Measurements from ENCODE around the gene TEX13D.
"Not testable (repeated sequence)": the region's sequence is repeated elsewhere in the genome, so short reads cannot be mapped to it uniquely, and the experiment has no call there.

The TEX13D gene

DNA sequence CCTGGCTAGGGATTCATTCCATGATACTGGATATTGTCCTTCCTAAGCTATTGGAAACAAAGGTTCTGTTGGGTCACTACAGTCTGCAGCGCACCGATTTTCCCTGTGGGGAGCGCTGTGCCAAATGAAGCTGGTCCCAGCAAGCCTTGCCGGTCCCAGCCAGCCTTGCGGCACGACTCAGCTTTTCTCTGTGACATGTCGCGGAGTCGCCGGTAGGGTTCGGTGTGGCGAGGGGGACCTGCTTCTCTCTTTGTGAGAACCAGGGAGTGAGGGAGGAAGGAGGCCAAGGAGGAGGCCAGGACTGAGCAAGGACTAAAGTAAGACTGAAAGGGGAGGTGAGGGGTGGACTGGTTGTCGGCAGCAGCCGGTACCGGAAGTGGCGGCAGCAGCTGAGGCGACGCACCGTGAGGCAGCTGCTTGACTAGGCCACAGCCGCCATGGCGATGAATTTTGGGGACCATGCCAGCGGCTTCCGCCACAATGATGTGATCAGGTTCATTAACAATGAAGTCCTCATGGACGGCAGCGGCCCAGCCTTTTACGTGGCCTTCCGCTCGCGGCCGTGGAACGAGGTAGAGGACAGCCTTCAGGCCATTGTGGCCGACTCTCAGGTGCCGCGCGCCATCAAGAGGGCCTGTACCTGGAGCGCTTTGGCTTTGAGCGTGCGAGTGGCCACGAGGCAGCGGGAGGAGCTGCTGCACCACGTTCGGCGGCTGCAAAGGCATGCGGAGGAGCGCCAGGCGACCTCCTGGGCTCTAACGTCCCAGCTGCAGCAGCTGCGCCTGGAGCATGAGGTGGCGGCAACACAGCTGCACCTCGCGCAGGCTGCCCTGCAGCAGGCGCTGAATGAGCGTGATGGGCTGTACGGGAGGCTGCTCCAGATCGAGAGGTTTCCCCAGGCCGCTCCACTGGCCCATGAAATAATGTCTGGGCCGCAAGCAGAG, at the start of gene TEX13D:
TSS of gene TEX13D (plus strand) at position 180 of the 944 bp plus-strand sequence. CDS start at position 438, 258 bp downstream.
- no peak for DNase-seq

DNA sequence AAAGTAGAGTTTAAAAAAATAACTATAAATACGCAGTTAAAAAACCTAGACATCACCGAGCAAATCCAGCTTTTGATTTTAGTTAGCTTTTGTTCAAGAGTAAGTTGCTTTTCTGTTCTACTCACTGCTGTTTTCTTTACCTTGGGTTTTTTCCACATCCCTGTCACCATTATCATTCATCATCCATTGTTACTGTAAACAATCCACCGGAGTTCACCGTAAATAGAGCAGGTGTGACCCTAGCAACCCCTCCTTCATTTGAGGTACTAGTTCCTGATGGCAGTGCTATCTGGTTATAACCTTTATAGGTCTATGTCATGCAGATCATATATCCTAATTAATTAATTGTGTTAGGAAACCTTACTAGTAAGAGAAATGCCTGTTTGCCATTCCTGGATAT, 43.0 kb upstream of the TEX13D start:
- peak; percentile 89 for DNase-seq

DNA sequence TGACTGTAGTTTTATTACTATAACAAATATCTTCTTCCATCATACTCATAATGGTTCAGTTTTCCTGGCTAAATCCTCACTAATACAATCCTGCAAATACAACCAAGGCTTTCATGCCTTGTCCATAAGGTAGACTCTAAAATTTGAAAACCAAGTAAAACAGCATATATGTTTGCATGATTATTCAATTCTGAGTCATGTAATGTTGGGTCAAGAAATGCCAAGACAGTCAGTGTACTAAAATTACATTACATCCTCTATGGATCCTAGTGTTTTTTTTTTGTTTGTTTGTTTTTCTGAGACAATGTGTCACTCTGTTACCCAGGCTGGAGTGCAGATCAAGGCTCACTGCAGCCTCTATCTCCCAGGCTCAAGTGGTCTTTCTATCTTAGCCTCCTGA, 38.6 kb upstream of the TEX13D start:
- DNase-seq: no peak

DNA sequence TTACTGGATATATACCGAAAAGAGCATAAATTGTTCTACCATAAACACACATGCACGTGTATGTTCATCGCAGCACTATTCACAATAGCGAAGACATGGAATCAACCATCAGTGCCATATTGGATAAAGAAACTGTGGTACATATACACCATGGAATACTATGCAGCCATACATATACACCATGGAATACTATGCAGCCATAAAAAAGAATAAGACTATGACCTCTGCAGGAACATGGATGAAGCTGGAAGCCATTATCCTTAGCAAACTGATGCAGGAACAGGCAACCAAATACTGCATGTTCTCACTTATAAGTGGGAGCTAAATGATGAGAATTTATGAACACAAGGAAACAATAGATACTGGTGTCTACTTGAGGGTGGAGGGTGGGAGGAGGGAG, 33.1 kb upstream of the TEX13D start:
- DNase-seq: not testable (repeated sequence)

GRCh38 chrX:124300405-124300804, 32.1 kb upstream of the TEX13D start:
- DNase-seq: no peak

DNA sequence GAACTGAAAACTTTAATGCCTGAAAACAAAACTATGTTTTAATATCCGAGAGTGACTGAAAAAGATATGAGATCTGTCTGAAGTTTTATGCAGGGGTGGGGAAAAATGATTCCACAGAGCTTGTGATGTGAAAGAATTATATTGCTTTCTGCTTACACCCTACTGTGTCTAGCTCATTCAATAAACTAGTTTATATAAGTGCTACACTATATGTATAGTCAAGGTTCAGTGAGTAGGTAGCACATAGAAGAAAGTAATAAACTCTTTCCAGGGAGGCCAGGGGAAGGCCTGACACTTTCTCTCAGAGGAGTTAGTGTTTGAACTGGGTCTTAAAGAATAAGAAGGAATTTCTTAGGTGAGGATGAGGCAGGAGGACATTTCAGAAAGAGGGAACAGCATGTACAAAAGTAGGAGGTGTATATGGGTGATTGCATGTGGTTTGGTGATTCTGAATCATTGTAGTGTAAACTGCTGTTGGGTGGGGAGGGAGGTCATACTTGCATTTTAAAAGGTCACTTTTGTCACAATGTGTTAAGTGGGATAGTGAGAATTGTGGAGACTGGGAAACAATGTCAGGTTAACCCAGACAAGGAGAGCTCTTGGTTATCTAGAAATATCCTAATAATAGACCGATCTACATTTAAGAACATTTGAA, 25.1 kb upstream of the TEX13D start:
- DNase-seq: no peak

DNA sequence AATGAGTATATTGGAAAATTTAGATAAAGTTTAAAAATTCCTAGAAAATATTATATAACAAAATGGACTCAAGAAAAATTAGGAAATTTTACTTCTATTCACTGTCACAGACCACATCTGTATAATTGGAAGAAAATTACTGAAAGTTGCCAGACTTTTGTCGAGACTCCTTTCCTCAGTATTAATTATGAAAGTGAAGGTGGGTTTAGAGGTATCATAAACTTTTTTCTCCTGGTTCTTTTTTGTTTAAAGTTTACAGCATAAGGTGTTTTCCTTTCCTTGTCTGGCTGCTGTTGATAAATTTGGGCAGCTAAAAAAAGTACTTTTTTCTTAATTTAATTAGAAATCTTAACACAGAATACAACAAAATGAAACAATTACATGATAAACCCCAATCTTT, 6.7 kb upstream of the TEX13D start:
- DNase-seq: no peak

DNA sequence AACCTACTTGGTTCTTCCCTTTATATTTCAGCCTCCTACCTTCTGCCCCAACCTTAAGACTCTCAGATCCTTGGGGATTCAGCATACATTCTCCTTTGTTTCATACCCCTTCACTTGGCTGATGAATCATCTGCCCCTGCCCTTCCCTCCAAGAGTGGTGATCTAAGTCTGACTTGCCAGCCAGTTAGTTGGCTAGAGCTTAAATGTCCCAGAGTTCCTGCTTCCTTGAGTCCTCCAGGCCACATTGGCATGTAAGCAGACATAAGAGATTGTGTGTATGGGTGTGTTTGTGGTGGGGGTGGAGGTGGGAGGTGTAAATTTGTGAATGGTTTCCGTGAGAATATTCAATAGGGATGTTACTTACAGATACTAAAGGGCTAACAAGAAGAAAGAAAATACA, 3.7 kb upstream of the TEX13D start:
- DNase-seq: no peak

GRCh38 chrX:124333862-124334261, 1.4 kb downstream of the TEX13D start:
- DNase-seq: no peak

- DNase-seq: not testable (repeated sequence)
Measured at GRCh38 chrX:124334555-124334954, 2.1 kb downstream of the TEX13D start.

- no peak for DNase-seq
Measured at GRCh38 chrX:124335598-124335997, 3.1 kb downstream of the TEX13D start.

DNA sequence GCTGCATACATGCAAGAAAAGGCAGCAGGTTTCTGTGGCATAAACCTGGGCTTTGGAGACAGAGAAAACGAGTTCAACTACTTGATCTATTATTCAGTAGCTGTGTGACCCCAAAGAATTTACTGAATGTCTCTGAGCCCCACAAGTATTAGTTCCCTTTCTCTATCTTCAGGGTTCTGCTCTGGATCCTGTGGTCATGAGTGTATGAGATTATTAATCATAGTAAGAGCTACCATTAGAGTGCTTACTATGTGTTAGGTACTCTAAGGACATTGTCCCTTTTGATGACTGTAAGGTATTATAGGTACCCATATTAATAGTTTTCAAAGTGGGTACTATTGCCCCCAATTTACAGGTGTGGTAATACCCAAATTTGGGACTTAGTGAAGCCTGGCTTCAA, 5.5 kb downstream of the TEX13D start:
- DNase-seq: no peak

- no peak for DNase-seq
Measured at GRCh38 chrX:124338733-124339514, 6.5 kb downstream of the TEX13D start.

GRCh38 chrX:124341396-124342132, 9.1 kb downstream of the TEX13D start:
- DNase-seq: no peak

- no peak for DNase-seq
Measured at GRCh38 chrX:124342174-124342867, 9.9 kb downstream of the TEX13D start.

DNA sequence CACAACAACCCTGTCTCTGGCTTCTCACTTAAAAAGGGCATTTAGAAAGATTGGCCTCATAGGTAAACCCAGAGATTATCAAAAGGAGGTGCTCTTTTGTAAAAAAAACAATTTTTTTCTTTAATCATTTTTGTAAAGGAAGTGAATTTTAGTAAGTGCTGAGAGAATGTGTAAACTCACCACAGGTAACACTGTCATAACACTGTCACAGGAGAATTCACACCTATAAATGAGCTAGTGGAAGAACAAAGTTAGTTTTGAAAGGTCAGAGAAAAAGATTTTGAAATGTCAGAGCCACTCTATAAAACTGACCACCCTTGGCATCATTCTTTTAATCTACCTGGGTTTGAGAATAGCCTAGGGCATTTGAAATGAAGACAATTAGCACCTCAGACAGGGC, 10.6 kb downstream of the TEX13D start:
- no peak for DNase-seq

- DNase-seq: no peak
Measured at GRCh38 chrX:124344246-124344645, 11.8 kb downstream of the TEX13D start.

DNA sequence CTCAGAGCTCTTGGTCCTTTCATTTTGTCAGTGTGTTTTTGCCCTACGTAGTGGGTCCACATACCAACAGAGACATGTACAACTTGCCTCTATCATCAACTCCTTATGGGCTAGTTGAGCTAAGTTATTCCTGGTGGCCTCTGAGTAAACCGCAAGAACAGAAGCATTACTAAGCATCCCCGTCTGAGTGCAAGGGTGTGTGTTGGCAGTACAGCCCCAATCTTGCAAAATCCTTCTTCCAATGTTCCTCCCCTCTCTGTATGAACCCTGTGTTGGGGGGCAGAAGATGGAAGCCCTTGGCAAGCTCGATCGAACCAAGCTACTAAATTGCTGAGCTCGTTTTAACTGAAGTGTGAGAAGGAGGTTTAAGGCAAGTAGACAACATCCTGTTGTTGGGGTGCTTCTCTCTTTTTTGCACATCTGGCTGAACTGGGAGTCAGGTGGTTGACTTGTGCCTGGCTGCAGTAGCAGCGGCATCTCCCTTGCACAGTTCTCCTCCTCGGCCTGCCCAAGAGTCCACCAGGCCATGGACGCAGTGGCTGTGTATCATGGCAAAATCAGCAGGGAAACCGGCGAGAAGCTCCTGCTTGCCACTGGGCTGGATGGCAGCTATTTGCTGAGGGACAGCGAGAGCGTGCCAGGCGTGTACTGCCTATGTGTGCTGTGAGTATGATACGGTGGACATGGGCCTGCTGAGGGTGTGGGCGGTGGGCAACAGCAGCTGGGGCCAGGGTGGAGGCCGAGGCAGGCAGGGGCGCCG, 13.8 kb downstream of the TEX13D start, which contains the start of gene SH2D1A:
TSS of gene SH2D1A (plus strand) at position 447 of the 760 bp plus-strand sequence. CDS start at position 527, 80 bp downstream.
- no peak for DNase-seq

GRCh38 chrX:124346877-124347241, 14.4 kb downstream of the TEX13D start:
- DNase-seq: no peak

DNA sequence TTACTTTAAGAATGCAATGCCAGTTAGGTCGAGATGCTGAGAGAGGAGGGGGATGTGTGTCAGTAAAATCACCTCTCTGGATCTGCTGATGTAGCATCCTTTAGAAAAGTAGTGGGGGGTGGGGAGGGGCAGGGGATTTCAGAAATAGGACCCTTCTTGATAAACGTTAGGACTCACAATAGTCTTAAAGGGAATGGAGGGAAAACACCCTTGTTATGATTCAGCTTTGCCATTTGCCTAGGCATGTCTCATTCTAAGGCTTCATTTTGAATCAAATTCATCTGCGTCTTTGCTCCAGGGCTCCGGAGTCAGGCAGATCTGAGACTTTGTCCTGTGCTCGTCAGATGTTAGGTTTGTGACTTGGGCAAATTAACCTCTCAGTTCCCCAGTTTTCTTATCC, 14.8 kb downstream of the TEX13D start:
- DNase-seq: no peak

- no peak for DNase-seq
Measured at GRCh38 chrX:124348182-124348581, 15.7 kb downstream of the TEX13D start.
